HG02642 (cell line): ENCODE data around the gene GAGE13.
"Not testable (repeated sequence)": the region's sequence is repeated elsewhere in the genome, so short reads cannot be mapped to it uniquely, and the experiment has no call there.

ENCODE experiments used
- ATAC-seq: cut with Tn5 transposase; IDR thresholded peaks from one replicate; pipeline ENCODE4 v1.9.1; 2021; ENCODE audit warnings: mild to moderate bottlenecking; ENCODE audit not compliant: unreplicated experiment, poor library complexity

Gene GAGE13

GRCh38 chrX:49331282-49331681 is at the start of gene GAGE13:
GAGE13 (plus strand) TSS chrX:49331582; CDS start chrX:49332738, 1,156 bp downstream.
- ATAC-seq = not testable (repeated sequence)

- ATAC-seq = no peak
Observed at GRCh38 chrX:49282647-49283011, 48.8 kb upstream of the GAGE13 start.

GRCh38 chrX:49284212-49284611 is 47.2 kb upstream of the GAGE13 start:
- ATAC-seq = no peak

GRCh38 chrX:49286136-49286535 is 45.2 kb upstream of the GAGE13 start:
- no peak for ATAC-seq

GRCh38 chrX:49286581-49286980 is 44.8 kb upstream of the GAGE13 start:
- no peak for ATAC-seq

- no peak for ATAC-seq
Observed at GRCh38 chrX:49287665-49288064, 43.7 kb upstream of the GAGE13 start.

- no peak for ATAC-seq
Observed at GRCh38 chrX:49290215-49290614, 41.2 kb upstream of the GAGE13 start.

- ATAC-seq = no peak
Observed at GRCh38 chrX:49291615-49292337, 39.6 kb upstream of the GAGE13 start.

GRCh38 chrX:49292400-49293362 is 38.7 kb upstream of the GAGE13 start:
- no peak for ATAC-seq

- ATAC-seq = not testable (repeated sequence)
Observed at GRCh38 chrX:49299293-49299692, 32.1 kb upstream of the GAGE13 start.

- no peak for ATAC-seq
Observed at GRCh38 chrX:49300703-49301102, 30.7 kb upstream of the GAGE13 start.

- no peak for ATAC-seq
Observed at GRCh38 chrX:49303346-49303745, 28.0 kb upstream of the GAGE13 start, which contains the start of gene GAGE10. GAGE10 (plus strand) TSS chrX:49303646; CDS start chrX:49304860, 1,214 bp downstream.

GRCh38 chrX:49307775-49308174 is 23.6 kb upstream of the GAGE13 start:
- ATAC-seq = not testable (repeated sequence)

- no peak for ATAC-seq
Observed at GRCh38 chrX:49308604-49309269, 22.6 kb upstream of the GAGE13 start.

- ATAC-seq = no peak
Observed at GRCh38 chrX:49309401-49309981, 21.9 kb upstream of the GAGE13 start.

- no peak for ATAC-seq
Observed at GRCh38 chrX:49310371-49310770, 21.0 kb upstream of the GAGE13 start.

- ATAC-seq = no peak
Observed at GRCh38 chrX:49312176-49312575, 19.2 kb upstream of the GAGE13 start.

GRCh38 chrX:49316085-49316484 is 15.3 kb upstream of the GAGE13 start:
- no peak for ATAC-seq

GRCh38 chrX:49321737-49322136 is 9.6 kb upstream of the GAGE13 start, which contains the start of gene GAGE12J:
GAGE12J (plus strand) TSS chrX:49322037; CDS start chrX:49323194, 1,157 bp downstream.
- ATAC-seq = not testable (repeated sequence)

- ATAC-seq = not testable (repeated sequence)
Observed at GRCh38 chrX:49322266-49322665, 9.1 kb upstream of the GAGE13 start.
